GM12875 (cell line): ENCODE results near the gene CAPS.
A peak's percentile ranks its signal among the peaks of the same experiment; 100 is the strongest.

Source experiments
- H3K4me3 ChIP-seq: one replicate; pipeline ENCODE4 v1.5.1; 2011; ENCODE audit warnings: low read depth, low read length, control low read depth
- TF ChIP-seq, protein P1 (sequence below): IDR thresholded peaks from 2 replicates; pipeline ENCODE4 v1.5.1; 2011; ENCODE audit warnings: low read depth, mild to moderate bottlenecking, control low read depth, inconsistent platforms, low read length, moderate library complexity, borderline replicate concordance; ENCODE audit not compliant: insufficient read depth

Gene CAPS

DNA sequence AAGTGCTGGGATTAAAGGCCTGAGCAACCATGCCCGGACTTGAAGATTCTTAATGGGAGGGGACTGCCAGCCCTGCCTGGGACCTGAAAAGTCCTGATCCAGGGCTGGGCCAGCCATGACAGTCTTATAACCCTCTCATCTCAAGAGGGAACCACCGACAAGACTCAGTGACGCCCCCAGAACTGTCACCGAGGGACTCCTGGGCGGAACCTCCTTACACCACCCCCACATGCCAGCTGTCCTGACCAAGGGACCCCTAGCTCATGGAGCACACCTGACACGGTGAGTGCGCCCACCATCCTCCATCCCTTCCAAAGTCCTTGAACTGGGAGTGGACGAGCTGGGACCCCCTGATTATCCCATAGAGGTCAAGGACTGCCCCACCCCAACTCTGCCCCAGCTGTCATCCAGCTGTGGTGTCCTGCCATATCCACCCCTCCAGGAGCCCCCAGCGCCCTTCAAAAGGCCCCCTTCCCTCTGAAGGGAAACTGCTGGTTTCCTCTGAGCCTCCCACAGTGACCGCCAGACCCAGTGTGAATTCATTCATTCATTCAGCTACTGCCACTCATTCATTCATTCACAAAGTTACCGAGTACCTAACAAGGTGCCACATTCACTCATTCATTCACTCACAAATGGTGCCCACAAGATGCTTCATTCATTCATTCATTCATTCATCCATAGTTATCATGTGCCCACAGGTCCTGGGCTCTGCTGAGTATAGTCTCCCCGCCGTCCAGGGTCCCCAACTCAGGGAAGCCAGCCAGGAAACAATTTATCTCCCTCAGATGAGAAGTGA is 14.1 kb upstream of the CAPS start:
- no peak overlapping the region for H3K4me3 ChIP-seq
- TF ChIP-seq, protein P1, sequence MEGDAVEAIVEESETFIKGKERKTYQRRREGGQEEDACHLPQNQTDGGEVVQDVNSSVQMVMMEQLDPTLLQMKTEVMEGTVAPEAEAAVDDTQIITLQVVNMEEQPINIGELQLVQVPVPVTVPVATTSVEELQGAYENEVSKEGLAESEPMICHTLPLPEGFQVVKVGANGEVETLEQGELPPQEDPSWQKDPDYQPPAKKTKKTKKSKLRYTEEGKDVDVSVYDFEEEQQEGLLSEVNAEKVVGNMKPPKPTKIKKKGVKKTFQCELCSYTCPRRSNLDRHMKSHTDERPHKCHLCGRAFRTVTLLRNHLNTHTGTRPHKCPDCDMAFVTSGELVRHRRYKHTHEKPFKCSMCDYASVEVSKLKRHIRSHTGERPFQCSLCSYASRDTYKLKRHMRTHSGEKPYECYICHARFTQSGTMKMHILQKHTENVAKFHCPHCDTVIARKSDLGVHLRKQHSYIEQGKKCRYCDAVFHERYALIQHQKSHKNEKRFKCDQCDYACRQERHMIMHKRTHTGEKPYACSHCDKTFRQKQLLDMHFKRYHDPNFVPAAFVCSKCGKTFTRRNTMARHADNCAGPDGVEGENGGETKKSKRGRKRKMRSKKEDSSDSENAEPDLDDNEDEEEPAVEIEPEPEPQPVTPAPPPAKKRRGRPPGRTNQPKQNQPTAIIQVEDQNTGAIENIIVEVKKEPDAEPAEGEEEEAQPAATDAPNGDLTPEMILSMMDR = no peak

GRCh38 chr19:5900976-5901375 is 13.1 kb upstream of the CAPS start:
- no peak overlapping the region for H3K4me3 ChIP-seq
- TF ChIP-seq, protein P1 = no peak

- H3K4me3 ChIP-seq = peak overlapping the region; percentile 99
- TF ChIP-seq, protein P1 = no peak
Observed at GRCh38 chr19:5903056-5903623, 10.9 kb upstream of the CAPS start.

DNA sequence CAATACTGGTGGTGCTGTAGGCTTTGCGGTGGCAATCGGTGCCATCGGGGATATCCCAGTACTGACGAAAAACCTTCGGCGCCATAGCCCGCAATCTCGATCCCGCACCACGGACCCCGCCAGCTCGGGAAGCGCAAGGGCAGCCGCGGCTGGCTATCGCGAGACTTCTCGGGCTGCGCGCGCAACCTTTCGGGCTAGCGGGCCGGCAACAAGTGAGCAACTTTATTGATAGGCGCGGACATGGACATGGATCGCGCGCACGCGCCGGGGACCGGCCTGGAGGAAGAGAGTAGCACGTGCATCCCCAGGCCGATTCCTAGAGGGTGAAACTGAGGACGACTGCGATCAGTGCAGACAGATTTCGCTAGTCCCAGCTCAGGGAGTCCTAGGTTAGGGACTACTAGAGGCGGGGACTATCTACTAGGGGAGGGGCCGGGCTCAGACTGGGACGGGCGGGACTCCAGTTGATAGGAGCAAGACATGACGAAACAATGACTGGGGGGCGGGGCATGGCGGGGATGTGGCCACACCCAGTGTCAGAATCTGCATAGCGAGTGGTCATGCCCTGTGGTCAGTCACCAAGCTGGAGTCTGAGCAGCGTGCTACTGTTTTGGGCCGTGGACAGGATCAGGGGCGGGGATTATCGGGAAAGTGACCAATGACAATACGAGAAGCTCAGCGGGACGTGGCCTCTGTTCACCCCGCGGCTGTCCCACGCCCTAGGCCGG is 10.3 kb upstream of the CAPS start, which contains the start of gene NDUFA11:
Gene NDUFA11, minus strand, starts transcription at position 167 of the 728 bp plus-strand sequence. Its CDS starts 82 bp downstream, at position 85.
- peak within 1 kb of the TSS; percentile 99 for H3K4me3 ChIP-seq
- TF ChIP-seq, protein P1 = no peak

DNA sequence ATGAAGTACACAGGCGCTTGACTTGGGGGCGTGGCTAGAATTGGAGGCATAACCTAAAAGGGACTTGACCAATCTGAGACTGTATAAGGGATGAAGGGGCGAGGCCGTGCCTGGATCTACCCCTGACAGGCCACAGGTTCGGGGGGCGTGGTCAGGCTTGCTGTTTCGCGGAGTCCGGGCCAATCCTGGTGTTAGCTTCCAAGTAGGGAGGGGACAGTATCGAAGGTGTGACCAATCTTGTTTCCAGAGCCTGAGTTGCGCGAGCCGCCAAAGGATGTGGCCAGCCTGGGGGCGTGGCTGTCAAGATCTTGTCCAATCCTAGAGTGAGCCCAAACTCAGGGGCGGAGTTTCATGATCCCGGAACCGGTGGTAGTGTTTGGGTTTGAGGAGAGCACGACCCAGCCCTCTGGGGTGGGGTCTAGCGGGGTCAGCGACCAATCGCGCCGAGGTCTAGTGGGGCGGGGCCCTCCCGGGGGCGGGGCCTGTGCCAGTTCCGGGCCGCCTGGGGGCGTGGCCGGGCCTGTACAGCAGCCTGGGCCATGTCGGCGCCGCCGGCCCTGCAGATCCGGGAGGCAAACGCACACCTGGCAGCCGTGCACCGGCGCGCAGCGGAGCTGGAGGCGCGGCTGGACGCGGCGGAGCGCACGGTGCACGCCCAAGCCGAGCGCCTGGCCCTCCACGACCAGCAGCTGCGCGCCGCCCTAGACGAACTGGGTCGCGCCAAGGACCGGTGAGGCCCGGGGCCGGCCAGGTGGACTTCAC is 9.5 kb upstream of the CAPS start, which contains the start of gene VMAC:
Gene VMAC, plus strand, starts transcription at position 521 of the 762 bp plus-strand sequence. Its CDS starts 19 bp downstream, at position 540.
- TF ChIP-seq, protein P1 = no peak

DNA sequence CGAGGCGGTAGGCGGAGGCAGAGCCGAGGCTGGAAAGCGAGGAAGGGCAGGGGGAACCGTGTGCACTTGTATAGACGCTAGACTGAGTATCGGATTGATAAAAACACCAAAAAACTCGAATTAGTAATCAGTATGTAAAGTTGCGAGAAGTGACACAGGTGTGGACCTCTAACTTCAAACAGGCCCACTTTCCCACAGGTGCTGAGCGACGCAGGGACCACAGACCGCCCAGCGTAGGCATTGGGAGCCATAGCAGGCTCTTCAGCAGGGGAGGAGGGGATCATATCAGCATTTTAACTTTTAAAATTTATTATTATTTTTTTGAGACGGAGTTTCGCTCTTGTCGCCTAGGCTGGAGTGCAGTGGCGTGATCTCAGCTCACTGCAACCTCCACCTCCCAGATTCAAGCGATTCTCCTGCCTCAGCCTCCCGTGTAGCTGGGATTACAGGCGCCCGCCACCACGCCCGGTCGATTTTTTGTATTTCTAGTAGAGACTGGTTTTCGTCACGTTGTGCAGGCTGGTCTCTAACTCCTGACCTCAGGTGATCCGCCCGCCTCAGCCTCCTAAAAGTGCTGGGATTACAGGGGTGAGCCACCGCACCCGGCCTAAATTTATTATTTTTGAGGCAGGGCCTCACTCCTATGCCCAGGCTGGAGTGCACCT is 8.8 kb upstream of the CAPS start:
- peak overlapping the region; percentile 73 for H3K4me3 ChIP-seq
- TF ChIP-seq, protein P1 = no peak

More for the DNA sequence above, 9.5 kb upstream of the CAPS start, which contains the start of gene VMAC:
- peak within 1 kb of the TSS; percentile 99 for H3K4me3 ChIP-seq
